Stimulated activated CD4-positive, alpha-beta T cell treated with anti-CD3 and anti-CD28 coated beads, Interleukin-1b, Interleukin-23, amount 100 ng/mL, for 1 hour (primary cell): Measurements from ENCODE around the gene SLC41A2.
"Not testable (repeated sequence)": the region's sequence is repeated elsewhere in the genome, so short reads cannot be mapped to it uniquely, and the experiment has no call there.

Experiments
- DNase-seq, 2 donors: peaks; one replicate each; pipeline ENCODE4 v3.0.0-alpha.2; 2020; ENCODE audit warnings: low read depth in 2 of 2

SLC41A2 gene, protein sequence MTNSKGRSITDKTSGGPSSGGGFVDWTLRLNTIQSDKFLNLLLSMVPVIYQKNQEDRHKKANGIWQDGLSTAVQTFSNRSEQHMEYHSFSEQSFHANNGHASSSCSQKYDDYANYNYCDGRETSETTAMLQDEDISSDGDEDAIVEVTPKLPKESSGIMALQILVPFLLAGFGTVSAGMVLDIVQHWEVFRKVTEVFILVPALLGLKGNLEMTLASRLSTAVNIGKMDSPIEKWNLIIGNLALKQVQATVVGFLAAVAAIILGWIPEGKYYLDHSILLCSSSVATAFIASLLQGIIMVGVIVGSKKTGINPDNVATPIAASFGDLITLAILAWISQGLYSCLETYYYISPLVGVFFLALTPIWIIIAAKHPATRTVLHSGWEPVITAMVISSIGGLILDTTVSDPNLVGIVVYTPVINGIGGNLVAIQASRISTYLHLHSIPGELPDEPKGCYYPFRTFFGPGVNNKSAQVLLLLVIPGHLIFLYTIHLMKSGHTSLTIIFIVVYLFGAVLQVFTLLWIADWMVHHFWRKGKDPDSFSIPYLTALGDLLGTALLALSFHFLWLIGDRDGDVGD

DNA sequence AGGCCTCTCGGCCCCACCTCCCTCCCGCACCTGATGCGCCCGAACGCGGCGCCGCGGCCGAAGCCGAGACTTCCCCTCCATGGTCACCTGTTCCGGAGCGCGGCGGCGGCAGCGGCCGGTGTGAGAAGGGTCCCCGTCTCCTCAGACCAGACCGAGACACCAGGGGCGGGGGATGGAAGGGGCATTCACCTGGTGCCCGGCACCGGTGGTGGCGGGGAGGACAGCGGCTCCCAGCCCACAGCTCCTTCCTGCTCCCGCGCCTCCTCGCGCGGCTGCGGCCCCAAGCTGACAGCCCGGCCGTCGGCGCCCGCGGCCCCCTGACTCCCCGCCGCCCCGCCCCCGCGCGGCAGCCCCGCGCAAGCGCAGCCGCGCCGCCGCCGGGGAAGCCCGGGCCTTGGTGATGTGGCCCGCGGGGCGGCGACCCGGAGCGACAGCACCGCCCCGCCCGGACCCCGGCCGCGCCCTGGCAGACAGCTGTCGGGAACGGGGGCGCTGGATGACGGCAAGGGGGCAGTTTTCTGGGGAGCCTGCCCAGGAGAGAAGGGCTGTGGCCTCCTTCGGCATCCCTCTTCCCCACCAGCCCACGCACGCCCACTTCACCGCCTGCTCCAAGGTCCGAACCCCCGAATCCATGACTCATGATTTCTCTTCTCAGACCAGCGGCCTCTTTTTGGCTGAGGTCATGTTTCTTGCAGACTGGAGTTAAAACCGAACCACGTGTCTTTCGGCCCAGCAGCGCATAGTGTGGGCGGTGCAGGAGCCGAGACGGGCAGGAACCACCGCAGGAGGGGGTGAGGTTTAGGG is at the start of gene SLC41A2:
SLC41A2 (minus strand) TSS at position 290 of the 804 bp plus-strand sequence. CDS start 29,763 bp downstream, outside the sequence.
- peak; percentile 47 to 63 for DNase-seq

DNA sequence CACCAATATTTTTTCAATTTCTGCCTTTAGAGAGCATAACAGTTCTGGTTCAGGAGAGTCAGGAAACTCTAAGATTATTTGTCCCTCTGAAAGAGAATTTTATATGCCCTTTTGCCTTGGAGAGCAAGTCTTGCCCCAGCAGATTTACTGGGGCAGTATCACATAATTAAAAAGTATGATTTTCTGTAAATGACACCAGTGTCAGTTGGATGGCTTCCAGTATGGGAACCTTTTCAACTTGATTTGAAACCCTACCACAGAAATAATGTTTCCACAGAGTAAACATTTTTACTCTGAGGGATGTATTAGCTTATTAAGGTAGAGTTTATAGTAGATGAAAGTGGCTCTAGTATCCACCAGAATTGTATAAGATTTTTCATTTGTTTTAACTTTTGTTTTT is 43.4 kb upstream of the SLC41A2 start:
- no peak for DNase-seq

DNA sequence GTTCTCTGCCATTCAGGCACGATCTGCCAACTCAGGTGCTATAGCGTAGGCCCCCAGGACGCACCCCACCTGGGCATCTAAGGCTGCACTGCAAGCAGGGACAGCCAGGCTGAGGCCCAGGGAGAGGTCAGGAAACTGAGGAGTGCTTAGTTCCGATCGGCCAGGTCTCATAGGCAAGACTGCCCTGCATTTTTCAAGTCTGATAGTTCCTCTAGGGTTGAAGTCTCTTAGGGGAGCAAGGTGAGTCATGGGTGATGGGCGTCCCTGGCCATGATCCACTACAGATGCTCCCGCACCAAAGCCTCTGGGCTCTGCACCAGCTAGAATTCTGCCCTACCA is 41.2 kb upstream of the SLC41A2 start:
- no peak for DNase-seq

DNA sequence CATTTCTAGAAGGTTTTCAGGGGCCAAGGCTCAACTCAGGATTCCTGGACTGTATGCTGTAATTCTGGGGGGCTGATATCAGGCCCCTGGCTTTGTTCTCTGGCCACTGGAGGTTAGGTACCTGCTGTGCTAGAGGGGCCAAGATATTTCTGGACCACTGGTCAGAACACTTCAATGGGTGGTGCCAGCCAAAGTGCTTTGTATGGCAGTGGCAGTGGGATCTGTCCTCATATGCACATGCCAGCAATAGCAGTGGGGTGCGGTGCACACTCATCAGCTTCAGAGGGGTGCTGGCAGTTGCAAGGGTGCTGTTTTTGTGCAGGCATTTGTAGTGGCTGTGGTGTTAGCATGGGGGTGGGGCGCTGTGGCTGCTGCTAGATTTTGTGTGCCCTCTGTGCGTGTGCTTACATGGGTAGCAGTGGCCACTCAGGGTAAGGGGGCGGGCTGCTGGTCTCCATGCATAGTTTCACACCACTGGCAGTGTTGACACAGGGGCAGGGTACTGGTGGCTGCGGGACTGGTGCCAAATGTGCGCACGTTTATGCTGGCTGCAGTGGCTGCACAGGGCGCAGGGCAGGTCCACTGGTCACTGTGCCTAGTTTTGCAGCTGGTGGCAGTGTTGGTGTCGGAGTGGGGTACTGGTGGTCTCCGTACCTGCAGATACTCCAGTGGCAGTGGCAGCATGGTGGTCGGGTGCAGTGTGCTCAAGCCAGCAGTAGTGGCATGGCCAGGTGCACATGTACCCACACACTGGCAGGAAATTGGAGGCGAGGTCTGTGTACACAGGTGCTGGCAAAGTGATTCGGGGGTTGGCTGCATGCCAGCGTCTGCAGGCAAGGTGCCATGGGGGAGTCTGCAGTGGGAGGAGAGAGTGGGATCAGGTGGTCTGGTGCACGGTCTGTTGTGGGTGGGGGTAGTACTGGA is 40.6 kb upstream of the SLC41A2 start:
- no peak for DNase-seq

DNA sequence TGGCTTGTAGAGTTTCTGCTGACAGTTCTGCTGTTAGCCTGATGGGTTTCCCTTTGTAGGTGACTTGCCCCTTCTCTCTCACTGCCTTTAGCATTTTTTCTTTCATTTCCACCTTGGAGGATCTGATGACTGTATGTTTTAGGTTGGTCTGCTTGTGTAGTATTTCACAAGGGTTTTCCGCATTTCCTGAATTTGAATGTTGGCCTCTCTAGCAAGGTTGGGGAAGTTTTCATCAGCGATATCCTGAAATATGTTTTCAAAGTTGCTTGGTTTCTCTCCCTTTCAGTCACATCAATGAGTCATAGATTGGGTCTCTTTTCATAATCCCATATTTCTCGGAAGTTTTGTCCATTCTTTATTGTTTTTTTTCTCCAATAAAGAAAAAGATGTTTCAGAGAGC is 39.5 kb upstream of the SLC41A2 start:
- no peak for DNase-seq

DNA sequence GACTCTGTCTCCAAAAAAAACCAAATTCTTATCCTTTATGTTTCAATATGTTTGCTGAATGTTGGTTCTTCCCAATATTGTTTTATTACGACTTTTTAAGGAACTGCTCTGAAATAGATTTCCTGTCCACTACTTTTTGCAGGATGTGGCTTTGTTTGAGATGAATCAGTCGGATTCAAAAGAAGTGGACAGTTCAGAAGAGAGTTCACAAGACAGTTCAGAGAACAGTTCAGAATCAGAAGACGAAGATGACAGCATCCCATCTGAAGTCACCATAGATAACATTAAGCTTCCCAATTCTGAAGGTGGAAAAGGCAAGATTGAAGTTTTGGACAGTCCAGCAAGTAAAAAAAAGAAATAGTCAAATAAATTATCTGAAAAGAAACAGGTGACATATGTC is 36.2 kb upstream of the SLC41A2 start:
- DNase-seq, result no peak

DNA sequence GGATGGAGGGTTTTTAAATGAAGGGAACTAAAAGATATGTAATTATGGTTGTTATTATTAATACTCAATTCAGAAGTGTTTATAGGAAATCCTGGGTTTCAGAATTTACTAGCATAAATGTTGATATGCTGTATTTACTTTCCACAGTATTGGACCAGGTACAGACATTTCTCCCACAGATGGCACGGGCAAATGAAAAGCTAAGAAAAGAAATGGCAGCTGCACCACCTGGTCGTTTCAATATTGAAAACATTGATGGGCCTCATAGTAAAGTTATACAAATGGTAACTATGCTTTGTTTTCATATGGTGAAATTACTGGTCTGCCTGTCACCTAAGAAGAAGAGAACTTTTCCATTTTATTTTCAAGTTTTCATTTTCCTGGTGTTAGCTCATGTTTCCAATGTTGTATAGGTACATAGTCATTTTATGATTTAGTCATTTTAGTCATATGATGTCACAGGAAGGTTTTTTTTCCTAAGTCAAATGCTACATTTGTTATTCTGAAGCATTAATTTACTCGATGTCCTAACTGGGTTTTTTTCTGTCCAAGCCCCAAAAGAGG is 33.6 kb upstream of the SLC41A2 start:
- no peak for DNase-seq

DNA sequence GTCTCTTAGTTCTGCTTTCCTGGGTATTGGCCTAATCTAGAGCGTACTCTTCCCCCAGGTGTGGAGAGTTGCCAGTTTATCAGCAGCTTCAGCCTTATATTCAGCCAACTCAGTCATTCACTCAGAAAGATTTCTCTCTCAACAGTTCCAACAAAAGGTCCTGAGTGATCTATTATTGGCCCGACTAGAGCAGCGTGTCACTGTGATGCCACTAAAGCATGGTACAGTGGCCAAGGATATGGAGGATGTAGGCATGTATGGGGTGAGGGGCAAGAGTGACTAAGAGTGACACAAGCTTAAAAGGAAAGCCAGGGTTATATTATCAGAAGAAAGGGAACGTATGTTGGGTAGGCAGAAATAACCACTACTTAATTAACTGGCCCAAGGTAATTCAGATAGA is 32.9 kb upstream of the SLC41A2 start:
- no peak for DNase-seq

DNA sequence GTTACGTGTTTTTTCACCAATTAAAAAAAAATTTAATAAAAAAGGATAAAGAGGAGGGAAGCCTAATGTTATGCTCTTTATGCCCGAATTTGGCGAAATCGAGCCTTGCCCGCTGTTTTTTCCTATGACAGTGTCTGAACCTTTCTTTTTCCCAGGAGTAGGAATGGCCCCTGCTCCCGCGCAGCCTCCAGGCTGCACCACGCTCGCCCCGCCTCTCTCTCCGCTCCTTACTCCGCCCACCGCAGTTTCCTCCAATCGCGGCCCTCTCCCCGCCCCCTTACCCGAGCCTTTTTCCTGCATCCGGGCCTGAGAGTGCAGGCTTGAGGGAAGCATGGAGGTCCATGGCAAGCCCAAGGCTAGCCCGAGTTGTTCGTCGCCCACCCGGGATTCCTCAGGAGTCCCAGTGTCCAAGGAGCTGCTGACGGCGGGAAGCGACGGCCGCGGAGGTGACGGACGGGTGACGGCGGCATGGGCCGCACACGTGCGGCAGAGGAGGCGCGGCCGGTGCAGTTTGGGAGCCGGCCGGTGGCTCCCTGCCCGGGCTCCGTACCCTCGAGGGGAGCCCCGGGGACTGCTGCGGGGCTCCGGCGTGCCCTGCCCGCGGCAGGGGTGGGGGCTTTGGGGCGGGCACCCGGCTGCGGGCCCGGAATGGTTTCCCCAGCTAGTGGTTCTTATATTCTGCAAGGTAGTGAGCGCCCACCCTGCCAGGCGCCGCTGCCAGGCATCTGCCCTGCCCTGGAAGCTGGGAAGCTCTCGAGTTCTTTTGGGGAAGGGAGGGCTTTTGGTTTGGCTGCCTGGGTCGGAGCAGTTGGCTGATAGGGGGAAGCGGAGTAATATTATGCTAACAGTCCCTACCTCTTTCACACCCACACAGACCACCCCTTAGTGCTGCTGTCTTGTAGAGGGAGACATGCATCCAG is 28.2 kb upstream of the SLC41A2 start, which contains the start of gene NOPCHAP1:
NOPCHAP1 (plus strand) TSS at position 295 of the 920 bp plus-strand sequence; CDS start at position 332, 37 bp downstream.
- DNase-seq, result peak; percentile 32 to 73

DNA sequence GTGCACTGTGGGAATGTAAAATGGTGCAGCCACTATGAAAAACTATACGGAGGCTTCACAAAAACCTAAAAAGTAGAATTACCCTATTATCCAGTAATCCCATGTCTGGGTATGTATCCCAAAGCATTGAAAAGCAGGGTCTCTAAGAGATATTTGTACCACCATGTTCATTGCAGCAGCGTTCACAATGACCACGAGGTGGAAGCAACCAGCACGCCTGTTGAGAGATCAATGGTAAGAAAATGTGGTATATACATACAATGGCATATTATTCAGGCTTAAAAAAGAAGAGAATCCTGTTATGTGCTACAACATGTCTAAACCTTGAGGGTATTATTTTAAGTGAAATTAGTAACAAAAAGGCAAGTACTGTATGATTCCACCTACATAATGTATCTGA is 27.1 kb upstream of the SLC41A2 start:
- no peak for DNase-seq

DNA sequence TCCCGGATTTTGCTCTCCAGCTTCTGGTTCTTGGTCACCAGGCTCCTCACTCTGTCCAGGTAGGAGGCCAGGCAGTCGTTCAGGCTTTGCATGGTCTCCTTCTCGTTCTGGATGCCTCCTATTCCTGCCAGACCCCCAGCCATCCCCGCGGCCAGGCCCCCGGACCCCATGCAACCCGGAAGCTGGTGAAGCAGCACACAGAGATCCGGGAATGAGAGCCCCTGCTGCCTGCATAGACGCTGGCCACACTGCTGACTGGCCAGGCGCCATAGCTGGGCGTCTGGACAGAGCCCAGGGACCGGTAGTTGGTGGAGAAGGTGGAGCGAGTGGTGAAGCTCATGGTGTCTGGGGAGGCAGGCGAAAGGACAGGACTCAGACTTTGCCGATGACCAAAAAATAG is 19.6 kb upstream of the SLC41A2 start:
- not testable (repeated sequence) for DNase-seq

DNA sequence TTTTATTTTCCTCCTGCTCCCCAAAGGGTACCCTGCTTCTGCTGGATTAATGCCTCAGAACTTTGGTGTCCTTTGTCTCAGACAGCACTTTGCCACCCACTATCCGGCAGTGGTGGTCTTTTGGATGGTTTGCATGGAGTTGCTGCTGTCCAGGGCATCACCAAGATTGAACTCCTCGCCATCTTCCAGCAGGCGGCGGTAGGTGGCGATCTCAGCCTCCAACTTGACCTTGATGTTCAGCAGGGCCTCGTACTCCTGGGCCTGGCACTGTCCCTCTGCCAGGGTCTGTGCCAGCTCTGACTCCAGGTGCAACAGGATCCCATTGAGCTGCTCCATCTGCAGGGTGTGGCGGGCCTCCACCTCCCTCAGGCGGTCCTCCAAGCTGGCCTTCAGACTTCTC is 18.6 kb upstream of the SLC41A2 start:
- no peak for DNase-seq

DNA sequence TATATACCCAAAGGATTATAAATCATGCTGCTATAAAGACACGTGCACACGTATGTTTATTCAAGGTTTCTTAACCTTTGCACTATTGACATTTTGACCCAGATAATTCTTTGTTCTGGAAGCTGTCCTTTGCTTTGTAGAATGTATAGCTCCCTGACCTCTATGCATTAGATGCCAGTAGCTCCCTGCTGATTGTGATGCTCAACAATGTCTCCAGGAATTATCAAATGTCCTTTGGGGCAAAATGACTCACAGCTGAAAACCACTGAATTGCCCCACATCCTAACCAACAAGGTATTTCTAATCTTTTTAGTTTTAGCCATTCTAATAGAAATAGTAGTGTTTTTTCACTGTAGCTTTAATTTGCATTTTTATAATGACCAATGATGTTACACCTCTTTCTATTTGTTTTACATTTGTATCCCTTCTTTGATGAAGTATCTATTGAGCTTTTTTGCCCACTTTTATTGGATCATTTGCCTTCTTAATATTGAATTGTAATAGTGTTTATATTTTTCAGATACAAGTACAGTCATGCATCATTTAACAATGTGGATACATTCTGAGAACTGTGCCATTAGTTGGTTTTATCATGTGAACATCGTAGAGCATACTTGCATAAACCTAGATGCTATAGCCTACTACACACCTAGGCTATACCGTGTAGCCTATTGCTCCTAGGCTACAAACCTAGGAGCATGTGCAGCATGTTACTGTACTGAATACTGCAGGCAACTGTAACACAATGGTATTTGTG is 17.7 kb upstream of the SLC41A2 start:
- DNase-seq, result no peak

DNA sequence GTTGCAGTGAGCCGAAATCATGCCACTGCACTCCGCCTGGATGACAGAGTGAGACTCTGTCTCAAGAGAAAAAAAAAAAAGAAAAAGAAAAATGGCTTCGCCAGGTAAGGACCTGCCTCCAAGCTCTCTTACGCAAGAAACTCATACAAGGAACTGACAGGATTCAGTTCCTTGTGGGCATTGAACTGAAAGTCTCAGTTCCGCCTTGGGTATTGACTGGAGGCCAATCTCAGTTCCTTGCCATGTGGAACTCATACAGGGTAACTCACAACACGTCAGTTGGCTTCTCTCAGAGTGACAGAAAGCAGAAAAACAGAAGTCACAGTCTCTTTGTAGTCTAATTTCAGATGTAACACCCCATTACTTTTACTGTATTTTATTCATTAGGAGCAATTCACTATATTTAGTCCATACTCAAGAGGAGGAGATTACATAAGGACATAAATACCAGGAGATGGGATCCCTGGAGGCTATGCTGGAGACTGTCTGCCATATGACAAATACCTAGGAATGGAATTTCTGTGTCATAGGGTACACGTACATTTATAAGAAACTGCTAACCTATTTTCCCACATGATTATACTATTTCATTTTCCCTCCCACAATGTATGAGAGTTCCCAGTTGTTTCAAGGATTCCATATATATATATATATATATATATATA is 16.7 kb upstream of the SLC41A2 start:
- DNase-seq, result no peak

DNA sequence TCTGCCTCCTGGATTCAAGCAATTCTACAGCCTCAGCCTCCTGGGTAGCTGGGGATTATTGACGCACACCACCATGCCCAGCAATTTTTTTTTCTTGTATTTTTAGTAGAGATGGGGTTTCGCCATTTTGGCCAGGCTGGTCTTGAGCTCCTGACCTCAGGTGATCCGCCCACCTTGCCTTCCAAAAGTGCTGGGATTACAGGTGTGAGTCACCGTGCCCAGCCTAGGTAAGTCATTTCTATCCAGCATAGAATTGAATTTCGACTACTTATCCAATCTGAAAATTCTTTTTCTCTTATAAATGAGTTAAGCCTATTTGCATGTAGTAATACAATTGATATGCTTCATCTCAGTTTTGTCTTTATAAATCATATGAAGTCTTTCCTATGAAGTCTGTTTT is 15.2 kb upstream of the SLC41A2 start:
- no peak for DNase-seq

DNA sequence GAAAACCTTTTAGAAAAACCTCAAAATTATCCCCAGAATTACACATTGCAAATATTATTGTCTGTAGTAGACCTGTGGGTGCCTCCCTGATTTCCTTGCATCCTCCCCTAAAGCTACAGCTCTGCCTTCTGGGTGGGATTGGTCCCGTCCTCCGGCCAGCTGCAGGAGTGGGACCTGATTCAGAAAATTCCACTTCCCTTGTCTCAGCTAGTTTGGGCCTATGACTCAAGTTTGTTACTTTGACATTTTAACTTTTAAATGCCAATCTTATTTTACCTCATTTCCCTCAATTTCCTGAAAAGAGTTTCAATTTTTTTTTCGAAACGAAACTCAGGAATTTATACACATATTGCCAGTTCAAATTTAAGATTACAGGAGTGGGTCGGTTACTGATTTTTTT is 13.2 kb upstream of the SLC41A2 start:
- no peak for DNase-seq

DNA sequence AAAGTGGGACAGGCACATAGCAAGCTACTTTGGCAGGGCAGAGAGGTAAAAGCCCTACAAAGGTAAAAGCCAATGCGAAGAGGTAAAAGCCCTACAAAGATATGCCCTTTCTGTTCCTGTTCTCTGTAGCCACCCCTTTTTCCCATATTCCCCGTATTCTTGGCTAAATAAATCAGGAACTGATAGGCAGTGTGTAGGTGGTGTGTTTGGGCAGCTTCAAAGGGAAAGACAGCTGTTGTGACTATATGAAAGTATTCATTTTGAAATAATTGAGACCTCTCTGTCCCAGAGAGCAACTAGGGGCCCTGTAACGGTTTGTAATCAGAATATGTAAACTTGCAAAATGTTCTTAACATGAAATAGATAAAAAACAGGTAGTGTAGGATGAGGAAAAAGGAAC is 11.3 kb upstream of the SLC41A2 start:
- DNase-seq, result no peak

DNA sequence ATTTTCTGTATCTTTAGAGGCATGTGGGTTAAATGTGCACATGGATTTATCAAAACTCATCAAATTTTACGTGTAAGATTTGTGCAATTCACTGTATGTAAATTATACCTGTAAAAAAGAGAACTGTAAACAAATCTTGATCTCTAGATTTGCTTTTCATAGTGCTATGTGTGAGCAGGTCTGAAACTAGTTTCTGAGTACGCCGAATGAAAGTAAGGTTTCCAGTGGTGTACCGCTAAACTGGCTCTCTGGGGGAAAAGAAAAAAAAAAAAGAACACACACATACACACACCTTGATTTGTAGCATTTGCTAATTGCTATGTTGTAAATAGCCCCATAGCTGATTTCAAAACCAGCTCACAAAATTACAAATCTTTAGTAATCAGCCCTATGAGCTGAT is 8.6 kb upstream of the SLC41A2 start:
- no peak for DNase-seq

DNA sequence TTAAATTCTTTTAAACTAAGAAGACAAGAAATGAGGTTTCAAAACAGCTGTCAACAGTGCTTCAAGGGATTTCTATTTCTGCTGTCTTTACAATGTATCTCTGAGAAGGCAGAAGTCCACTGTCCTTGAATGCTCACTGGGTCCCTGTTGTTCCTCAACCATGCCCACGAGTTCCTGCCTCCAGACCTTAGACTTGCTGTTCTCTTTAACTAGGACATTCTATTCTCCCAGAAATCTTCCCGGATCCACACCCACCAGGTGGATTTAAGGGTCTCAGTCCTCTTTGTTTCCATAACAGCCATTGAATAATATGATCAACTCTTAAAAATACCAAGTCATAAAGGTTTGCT is 6.7 kb upstream of the SLC41A2 start:
- DNase-seq, result no peak
